Measurements from ENCODE around the gene MAMSTR.
"Not testable (repeated sequence)": the region's sequence is repeated elsewhere in the genome, so short reads cannot be mapped to it uniquely, and the experiment has no call there.

MAMSTR gene

GRCh38 chr19:48703316-48703715 is 16.2 kb downstream of the MAMSTR start:
- no peak for TF ChIP-seq CTCF (IDR thresholded peaks at IDR 0.05; ENCODE audit: extremely low read depth, missing control alignments)
- no peak for DNase-seq (ENCODE audit: low spot score)

- TF ChIP-seq CTCF (IDR thresholded peaks at IDR 0.05; ENCODE audit: extremely low read depth, missing control alignments), result no peak
- DNase-seq (ENCODE audit: low spot score), result no peak
These were observed 16.8 kb downstream of the MAMSTR start for GRCh38 chr19:48702701-48703100.

- TF ChIP-seq CTCF (IDR thresholded peaks at IDR 0.05; ENCODE audit: extremely low read depth, missing control alignments), result no peak
- DNase-seq (ENCODE audit: low spot score), result no peak
These were observed 21.5 kb downstream of the MAMSTR start for GRCh38 chr19:48698046-48698445.

GRCh38 chr19:48696353-48697010 is 23.0 kb downstream of the MAMSTR start:
- no peak for DNase-seq (ENCODE audit: low spot score)
- TF ChIP-seq CTCF (IDR thresholded peaks at IDR 0.05; ENCODE audit: extremely low read depth, missing control alignments), result no peak

GRCh38 chr19:48695743-48696352 is 23.7 kb downstream of the MAMSTR start, which contains the start of gene FUT2:
TSS of gene FUT2 (plus strand) at chr19:48695971. CDS start at chr19:48702957, 6,986 bp downstream.
- no peak for DNase-seq (ENCODE audit: low spot score)
- no peak for TF ChIP-seq CTCF (IDR thresholded peaks at IDR 0.05; ENCODE audit: extremely low read depth, missing control alignments)

- DNase-seq (ENCODE audit: low spot score), result not testable (repeated sequence)
These were observed 25.9 kb downstream of the MAMSTR start for GRCh38 chr19:48693629-48694028.

GRCh38 chr19:48689449-48689848 is 30.1 kb downstream of the MAMSTR start:
- no peak for TF ChIP-seq CTCF (IDR thresholded peaks at IDR 0.05; ENCODE audit: extremely low read depth, missing control alignments)

GRCh38 chr19:48687776-48688175 is 31.7 kb downstream of the MAMSTR start:
- no peak for DNase-seq (ENCODE audit: low spot score)
- no peak for TF ChIP-seq CTCF (IDR thresholded peaks at IDR 0.05; ENCODE audit: extremely low read depth, missing control alignments)

More at GRCh38 chr19:48689449-48689848, 30.1 kb downstream of the MAMSTR start:
- DNase-seq (ENCODE audit: low spot score), result no peak

GRCh38 chr19:48686637-48687036 is 32.9 kb downstream of the MAMSTR start:
- not testable (repeated sequence) for DNase-seq (ENCODE audit: low spot score)
